Neuronal stem cell (in vitro differentiated cells): ENCODE results near the gene CTSZ.

Experiments
- DNase-seq: peaks from one replicate; pipeline ENCODE4 v3.0.0-alpha.2; 2013; ENCODE audit warnings: low spot score
- H2AFZ ChIP-seq: one replicate; pipeline ENCODE4 v1.6.1; 2013; ENCODE audit warnings: mild to moderate bottlenecking, low read length, inconsistent platforms
- H2AK5ac ChIP-seq: 2 replicates; pipeline ENCODE4 v1.6.1; 2013; ENCODE audit warnings: low read depth, mild to moderate bottlenecking, inconsistent platforms, low read length, moderate library complexity, mixed read lengths
- H2BK120ac ChIP-seq: 2 replicates; pipeline ENCODE4 v1.6.1; 2013; ENCODE audit warnings: low read depth, mild to moderate bottlenecking, inconsistent platforms, low read length, moderate library complexity, mixed read lengths
- H2BK12ac ChIP-seq: one replicate; pipeline ENCODE4 v1.6.1; 2013; ENCODE audit warnings: low read length, inconsistent platforms
- H2BK15ac ChIP-seq: 2 replicates; pipeline ENCODE4 v1.6.1; 2013; ENCODE audit warnings: mild to moderate bottlenecking, low read length, inconsistent platforms, mixed read lengths
- H2BK5ac ChIP-seq: one replicate; pipeline ENCODE4 v1.6.1; 2013; ENCODE audit warnings: inconsistent platforms, mild to moderate bottlenecking, low read length, moderate library complexity
- H3K14ac ChIP-seq: one replicate; pipeline ENCODE4 v1.6.1; 2013; ENCODE audit warnings: low read length, inconsistent platforms
- H3K18ac ChIP-seq: 2 replicates; pipeline ENCODE4 v1.6.1; 2013; ENCODE audit warnings: low read length, inconsistent platforms
- H3K23ac ChIP-seq: 2 replicates; pipeline ENCODE4 v1.6.1; 2013; ENCODE audit warnings: low read depth, mild to moderate bottlenecking, mixed read lengths, low read length, inconsistent platforms; ENCODE audit not compliant: poor library complexity
- H3K27ac ChIP-seq: replicated peaks from 3 replicates; pipeline ENCODE4 v1.5.1; 2013; ENCODE audit warnings: low read length, inconsistent platforms
- H3K27me3 ChIP-seq, 3 experiments: 2 replicates each; pipeline ENCODE4 v1.6.1; 2013; ENCODE audit warnings: low read length in 3 of 3, mild to moderate bottlenecking in 2 of 3, inconsistent platforms in 1 of 3, low read depth in 1 of 3, mixed read lengths in 1 of 3, moderate library complexity in 1 of 3; ENCODE audit not compliant: control insufficient read depth in 3 of 3, insufficient read depth in 3 of 3
- H3K36me3 ChIP-seq, 2 donors: replicated peaks in 1 of 2; 2 replicates each; pipeline ENCODE4 v1.6.1; 2013; ENCODE audit warnings: low read length in 2 of 2; ENCODE audit not compliant: control insufficient read depth in 2 of 2, insufficient read depth in 2 of 2
- H3K4ac ChIP-seq: 2 replicates; pipeline ENCODE4 v1.6.1; 2013; ENCODE audit warnings: inconsistent platforms, mild to moderate bottlenecking, low read length, moderate library complexity
- H3K4me1 ChIP-seq, 2 donors: 1 replicate in 1 of 2; 2 replicates in 1 of 2; pipeline ENCODE4 v1.6.1; 2013; ENCODE audit warnings: low read length in 2 of 2, low read depth in 1 of 2; ENCODE audit not compliant: control insufficient read depth in 2 of 2, insufficient read depth in 1 of 2
- H3K4me2 ChIP-seq: one replicate; pipeline ENCODE4 v1.6.1; 2013; ENCODE audit warnings: mild to moderate bottlenecking, low read length, inconsistent platforms; ENCODE audit not compliant: insufficient read depth, poor library complexity, severe bottlenecking
- H3K4me3 ChIP-seq, 2 donors: 2 replicates each; pipeline ENCODE4 v1.5.1; 2013; ENCODE audit warnings: low read length in 2 of 2, mild to moderate bottlenecking in 2 of 2, inconsistent platforms in 1 of 2, moderate library complexity in 1 of 2
- H3K79me1 ChIP-seq: one replicate; pipeline ENCODE4 v1.6.1; 2013; ENCODE audit warnings: low read depth, mild to moderate bottlenecking, inconsistent platforms, low read length, moderate library complexity
- H3K9ac ChIP-seq: one replicate; pipeline ENCODE4 v1.6.1; 2013; ENCODE audit warnings: mild to moderate bottlenecking, low read depth, low read length, inconsistent platforms; ENCODE audit not compliant: poor library complexity
- H3K9me3 ChIP-seq, 2 donors: replicated peaks in 1 of 2; 2 replicates each; pipeline versions ENCODE3 to v1.6.1; 2013; ENCODE audit warnings: low read length in 2 of 2, mild to moderate bottlenecking in 2 of 2, inconsistent platforms in 1 of 2, low read depth in 1 of 2, mixed read lengths in 1 of 2, moderate library complexity in 1 of 2; ENCODE audit not compliant: control insufficient read depth in 2 of 2, insufficient read depth in 1 of 2
- H4K8ac ChIP-seq: one replicate; pipeline ENCODE4 v1.6.1; 2013; ENCODE audit warnings: low read depth, mild to moderate bottlenecking, inconsistent platforms, low read length, moderate library complexity
- H4K91ac ChIP-seq: one replicate; pipeline ENCODE4 v1.6.1; 2013; ENCODE audit warnings: low read length, low read depth, mild to moderate bottlenecking, inconsistent platforms; ENCODE audit not compliant: poor library complexity
- WGBS, 2 donors: extraction: QIAGEN DNeasy Blood & Tissue Kit; methylation state at CpG; one replicate each; pipeline ENCODE4 v1.1.7; 2013; ENCODE audit warnings: missing lambda C conversion rate in 2 of 2, mixed read lengths in 1 of 2; ENCODE audit not compliant: insufficient read length in 2 of 2, insufficient replicate concordance in 1 of 2; ENCODE audit errors: extremely low coverage in 2 of 2; 5-methylcytosine and 5-hydroxymethylcytosine counted together

Gene CTSZ

DNA sequence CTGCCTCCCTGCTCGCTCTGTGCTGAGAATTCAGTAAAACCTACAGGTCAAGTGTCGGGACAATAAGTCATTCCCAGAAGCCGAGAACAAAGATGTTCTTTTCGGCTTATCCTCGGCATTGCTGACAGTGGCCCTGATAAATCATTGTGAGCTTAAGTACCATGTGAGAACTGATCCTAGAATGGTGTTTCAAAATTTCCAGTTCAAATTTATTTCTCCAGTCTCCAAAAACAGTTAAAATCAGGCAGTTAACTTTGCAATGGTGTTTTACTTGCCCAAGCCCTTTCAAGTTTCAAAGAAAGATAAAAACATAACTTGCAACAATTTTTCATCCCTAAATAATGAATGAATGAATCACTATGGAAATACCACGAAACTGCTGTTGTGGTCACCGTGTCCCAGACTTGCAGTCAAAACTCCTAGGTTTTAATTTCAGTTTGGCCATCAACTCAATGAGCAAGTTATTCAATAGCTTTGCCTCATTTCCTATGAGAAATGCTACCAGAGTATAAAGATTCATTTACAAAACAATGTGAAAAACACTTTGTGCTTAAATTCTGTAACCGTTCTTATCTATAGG lies 20.8 kb upstream of the CTSZ start:
- H3K27me3 ChIP-seq = no peaks in the 10 kb centered on the region
- H3K4me1 ChIP-seq = peaks cover 4 to 56% of the 10 kb centered on the region in 2 donors
- no peak overlapping the region for H2BK15ac ChIP-seq
- no peak overlapping the region for H4K91ac ChIP-seq
- H4K8ac ChIP-seq = no peak overlapping the region
- no peak overlapping the region for H3K4me3 ChIP-seq
- no peak overlapping the region for H2AK5ac ChIP-seq
- no peaks in the 10 kb centered on the region for H3K9me3 ChIP-seq
- no peak overlapping the region for H2BK5ac ChIP-seq
- H3K4me2 ChIP-seq = no peak overlapping the region
- no peak for DNase-seq
- no peak overlapping the region for H3K27ac ChIP-seq
- H3K4ac ChIP-seq = no peak overlapping the region
- H3K14ac ChIP-seq = no peak overlapping the region
- H3K23ac ChIP-seq = no peak overlapping the region
- peaks cover 8% of the 10 kb centered on the region for H3K79me1 ChIP-seq
- no CpG with 5 or more reads among the region's 8 CpGs for WGBS, 2 donors
- H2AFZ ChIP-seq = no peak overlapping the region
- no peak overlapping the region for H3K18ac ChIP-seq
- peaks cover 26 to 83% of the 10 kb centered on the region in 2 donors for H3K36me3 ChIP-seq
- H3K9ac ChIP-seq = no peak overlapping the region
- H2BK120ac ChIP-seq = no peak overlapping the region
- H2BK12ac ChIP-seq = no peak overlapping the region

DNA sequence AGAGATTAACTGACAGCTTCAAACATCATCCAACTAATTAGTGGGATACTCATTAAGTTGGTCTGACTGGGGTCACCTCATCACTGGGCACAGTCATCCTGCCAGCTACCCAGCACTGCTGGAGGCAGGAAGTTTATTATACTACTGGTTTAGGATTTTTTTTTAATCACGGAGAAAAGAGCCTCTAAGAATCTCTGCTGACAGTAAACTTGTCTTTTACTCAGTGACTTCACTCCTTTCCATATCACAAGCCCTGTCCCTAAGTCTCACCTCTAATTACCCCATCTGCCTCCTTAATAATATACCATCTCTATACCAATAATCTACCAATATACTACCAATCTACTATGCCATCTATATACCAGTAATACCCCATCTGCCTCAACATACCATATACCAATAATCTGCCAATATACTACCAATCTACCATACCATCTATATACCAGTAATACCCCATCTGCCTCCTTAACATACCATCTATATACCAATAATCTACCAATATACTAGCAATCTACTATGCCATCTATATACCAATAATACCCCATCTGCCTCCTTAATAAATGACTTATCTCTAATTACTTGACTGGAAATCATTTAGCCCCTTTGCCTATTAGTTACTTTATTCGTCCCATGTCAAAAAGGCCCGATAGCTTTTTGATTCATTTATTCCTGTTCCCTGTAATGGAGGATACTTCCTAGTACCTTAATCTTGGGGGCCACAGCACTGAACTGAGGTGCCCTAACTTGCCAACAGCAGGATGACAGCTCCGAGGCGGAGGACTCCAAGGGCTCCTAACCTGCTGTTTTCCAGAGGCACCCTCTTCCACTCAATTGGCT lies 20.1 kb upstream of the CTSZ start:
- Histone ChIP-seq H3K27me3 (no peaks in the 10 kb centered on the region), H2BK15ac (no peak overlapping the region), H3K18ac (no peak overlapping the region), H3K9me3 (no peaks in the 10 kb centered on the region), H3K36me3 (peaks cover 27 to 90% of the 10 kb centered on the region in 2 donors), H3K4me1 (peaks cover 4 to 56% of the 10 kb centered on the region in 2 donors), H4K8ac (no peak overlapping the region), H3K27ac (no peak overlapping the region), H2BK120ac (no peak overlapping the region), H3K14ac (no peak overlapping the region), H3K9ac (no peak overlapping the region), H2BK12ac (no peak overlapping the region), H3K23ac (no peak overlapping the region), H4K91ac (no peak overlapping the region), H3K4me2 (no peak overlapping the region), H2AFZ (no peak overlapping the region), H3K4me3 (no peak overlapping the region), H3K4ac (no peak overlapping the region), H2BK5ac (no peak overlapping the region), H3K79me1 (peaks cover 8% of the 10 kb centered on the region), H2AK5ac (no peak overlapping the region)
- DNase-seq = no peak
- WGBS, 2 donors = no CpG with 5 or more reads among the region's 5 CpGs

DNA sequence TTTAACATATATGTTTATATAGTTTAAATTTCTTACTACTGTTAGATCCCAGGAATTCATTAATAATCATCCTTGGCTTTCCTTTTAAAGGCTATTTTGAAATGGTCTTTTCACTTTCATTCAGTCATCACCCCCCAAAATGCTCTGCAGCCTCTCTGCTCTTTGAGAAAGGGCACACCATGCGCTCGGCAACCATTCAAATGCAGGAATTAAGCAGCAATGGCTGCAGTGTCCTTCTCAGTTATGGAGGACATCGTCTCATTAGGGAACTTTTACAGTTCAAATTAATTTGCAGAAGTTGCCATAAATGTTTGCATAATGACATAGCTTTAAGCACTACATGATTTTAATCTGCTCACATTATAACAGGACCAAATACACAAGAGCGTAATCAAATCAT lies 18.5 kb upstream of the CTSZ start:
- no peak overlapping the region for H2BK12ac ChIP-seq
- H3K79me1 ChIP-seq = peaks cover 3% of the 10 kb centered on the region
- H3K9me3 ChIP-seq = no peaks in the 10 kb centered on the region
- no peak overlapping the region for H3K4me2 ChIP-seq
- H3K27me3 ChIP-seq = no peaks in the 10 kb centered on the region
- no peak overlapping the region for H3K14ac ChIP-seq
- H2AFZ ChIP-seq = no peak overlapping the region
- H3K18ac ChIP-seq = no peak overlapping the region
- H3K4me3 ChIP-seq = no peak overlapping the region
- H4K91ac ChIP-seq = no peak overlapping the region
- H2BK15ac ChIP-seq = no peak overlapping the region
- peaks cover 0 to 49% of the 10 kb centered on the region in 2 donors for H3K4me1 ChIP-seq
- no peak overlapping the region for H2BK120ac ChIP-seq
- H3K36me3 ChIP-seq = peaks cover 27 to 81% of the 10 kb centered on the region in 2 donors
- no peak overlapping the region for H3K27ac ChIP-seq
- no peak overlapping the region for H3K9ac ChIP-seq
- no peak overlapping the region for H3K23ac ChIP-seq
- DNase-seq = no peak
- H2BK5ac ChIP-seq = no peak overlapping the region
- no CpG with 5 or more reads among the region's 4 CpGs for WGBS, 2 donors
- H4K8ac ChIP-seq = no peak overlapping the region
- no peak overlapping the region for H2AK5ac ChIP-seq
- no peak overlapping the region for H3K4ac ChIP-seq

DNA sequence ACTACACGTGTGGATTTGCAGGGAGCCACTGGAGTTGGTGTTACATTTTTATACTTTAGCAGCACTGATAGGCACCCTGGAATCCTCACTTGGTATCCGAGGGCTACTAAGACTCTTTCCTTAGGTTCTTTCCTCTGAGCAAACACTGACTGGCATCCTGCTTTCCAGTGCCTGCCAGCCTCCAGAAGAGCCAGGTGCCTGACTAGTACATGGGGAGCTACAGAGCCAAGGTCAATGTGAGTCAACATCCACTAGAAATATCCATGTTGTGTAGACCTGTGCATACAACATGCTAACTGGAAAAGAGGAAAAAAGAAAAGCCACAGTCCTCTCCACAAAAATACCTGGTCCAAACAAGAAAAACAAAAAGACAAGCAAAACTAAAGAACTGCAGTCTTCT lies 18.0 kb upstream of the CTSZ start:
- no peak overlapping the region for H3K4me2 ChIP-seq
- H3K36me3 ChIP-seq = peaks cover 26 to 77% of the 10 kb centered on the region in 2 donors
- H3K23ac ChIP-seq = no peak overlapping the region
- no peak overlapping the region for H3K18ac ChIP-seq
- no peak overlapping the region for H3K27ac ChIP-seq
- H2BK12ac ChIP-seq = no peak overlapping the region
- peaks cover 3% of the 10 kb centered on the region for H3K79me1 ChIP-seq
- H2BK5ac ChIP-seq = no peak overlapping the region
- no peak overlapping the region for H2AK5ac ChIP-seq
- H2BK15ac ChIP-seq = no peak overlapping the region
- no peaks in the 10 kb centered on the region for H3K27me3 ChIP-seq
- H3K9me3 ChIP-seq = no peaks in the 10 kb centered on the region
- H3K14ac ChIP-seq = no peak overlapping the region
- H4K8ac ChIP-seq = no peak overlapping the region
- peaks cover 0 to 44% of the 10 kb centered on the region in 2 donors for H3K4me1 ChIP-seq
- no peak overlapping the region for H4K91ac ChIP-seq
- H2AFZ ChIP-seq = no peak overlapping the region
- no peak overlapping the region for H3K9ac ChIP-seq
- H3K4ac ChIP-seq = no peak overlapping the region
- no peak for DNase-seq
- no CpG with 5 or more reads among the region's 2 CpGs for WGBS, 2 donors
- no peak overlapping the region for H2BK120ac ChIP-seq
- H3K4me3 ChIP-seq = no peak overlapping the region
